ENCODE results near the gene CAPS2.

Gene CAPS2

GRCh38 chr12:75311369-75311768 lies 18.8 kb downstream of the CAPS2 start:
- no peak for DNase-seq (ENCODE audit: low read depth, low spot score)
- H3K4me3 ChIP-seq (ENCODE audit: low read length), result no peak overlapping the region

- H3K4me3 ChIP-seq (ENCODE audit: low read length), result no peak overlapping the region
- no peak for DNase-seq (ENCODE audit: low read depth, low spot score)
Measured at GRCh38 chr12:75308279-75308678, 21.8 kb downstream of the CAPS2 start.

- DNase-seq (ENCODE audit: low read depth, low spot score), result no peak
- no peak overlapping the region for H3K4me3 ChIP-seq (ENCODE audit: low read length)
Measured at GRCh38 chr12:75305412-75306332, 24.5 kb downstream of the CAPS2 start.

GRCh38 chr12:75302781-75303180 lies 27.3 kb downstream of the CAPS2 start:
- H3K4me3 ChIP-seq (ENCODE audit: low read length), result no peak overlapping the region
- DNase-seq (ENCODE audit: low read depth, low spot score), result no peak

DNA sequence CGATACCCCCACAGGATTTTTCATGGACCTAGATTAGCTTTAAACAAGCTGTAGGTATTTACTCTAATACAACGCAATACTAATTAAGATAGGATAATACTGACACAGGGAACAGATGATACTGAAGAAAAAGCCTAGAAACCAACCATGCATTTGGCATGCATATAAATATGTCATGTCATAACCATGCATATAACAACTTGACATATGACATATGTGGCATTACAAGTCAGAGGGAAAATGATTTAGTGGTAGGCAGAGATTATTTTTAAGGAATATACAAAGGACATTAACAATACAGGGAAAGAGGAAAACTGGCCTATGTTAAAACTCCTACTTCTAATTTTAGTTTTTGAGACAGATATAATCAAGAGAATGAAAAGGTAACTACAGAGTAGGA lies 27.9 kb downstream of the CAPS2 start:
- DNase-seq (ENCODE audit: low read depth, low spot score), result no peak
- H3K4me3 ChIP-seq (ENCODE audit: low read length), result no peak overlapping the region

DNA sequence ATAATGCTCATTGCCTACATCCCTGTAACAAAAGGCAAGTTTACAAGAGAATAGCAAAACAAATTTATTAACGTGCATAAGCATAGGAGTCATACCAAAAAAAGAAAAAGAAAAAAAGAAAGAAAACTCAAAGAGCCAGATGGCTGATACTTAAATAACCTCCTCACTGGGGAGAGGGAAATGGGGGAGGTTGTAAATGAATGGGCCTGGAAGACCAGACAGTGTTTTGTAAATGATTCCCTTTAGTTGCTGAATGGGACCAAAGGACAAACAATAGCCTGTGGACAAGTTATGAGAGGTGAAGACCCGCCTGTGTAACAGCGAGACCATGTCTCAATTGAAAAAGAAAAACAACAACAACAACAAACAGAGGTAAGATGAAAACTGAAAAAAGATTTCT lies 35.3 kb downstream of the CAPS2 start:
- DNase-seq (ENCODE audit: low read depth, low spot score), result no peak
- H3K4me3 ChIP-seq (ENCODE audit: low read length), result no peak overlapping the region

- no peak overlapping the region for H3K4me3 ChIP-seq (ENCODE audit: low read length)
- DNase-seq (ENCODE audit: low read depth, low spot score), result no peak
Measured at GRCh38 chr12:75294336-75294735, 35.8 kb downstream of the CAPS2 start.

DNA sequence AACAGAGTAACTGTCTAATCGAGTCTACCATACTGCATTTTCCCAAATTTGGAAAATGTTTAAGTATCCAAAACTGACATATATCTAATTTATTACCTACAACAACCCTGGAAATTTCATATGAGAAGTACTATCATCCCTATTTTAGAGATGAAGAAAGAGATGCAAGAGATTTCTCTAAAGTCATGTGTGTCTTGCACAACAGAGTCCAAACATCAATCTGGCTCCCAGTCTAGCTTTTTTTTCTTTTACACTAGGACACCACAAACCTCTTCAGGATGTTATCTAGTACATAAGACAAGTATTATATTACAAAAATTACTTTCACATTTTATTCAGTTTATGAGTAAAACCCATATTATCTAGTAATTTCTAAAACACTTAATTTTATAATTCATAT lies 39.1 kb downstream of the CAPS2 start:
- no peak for DNase-seq (ENCODE audit: low read depth, low spot score)
- H3K4me3 ChIP-seq (ENCODE audit: low read length), result no peak overlapping the region

GRCh38 chr12:75289753-75290152 lies 40.4 kb downstream of the CAPS2 start:
- DNase-seq (ENCODE audit: low read depth, low spot score), result peak; percentile 28
- H3K4me3 ChIP-seq (ENCODE audit: low read length), result no peak overlapping the region

DNA sequence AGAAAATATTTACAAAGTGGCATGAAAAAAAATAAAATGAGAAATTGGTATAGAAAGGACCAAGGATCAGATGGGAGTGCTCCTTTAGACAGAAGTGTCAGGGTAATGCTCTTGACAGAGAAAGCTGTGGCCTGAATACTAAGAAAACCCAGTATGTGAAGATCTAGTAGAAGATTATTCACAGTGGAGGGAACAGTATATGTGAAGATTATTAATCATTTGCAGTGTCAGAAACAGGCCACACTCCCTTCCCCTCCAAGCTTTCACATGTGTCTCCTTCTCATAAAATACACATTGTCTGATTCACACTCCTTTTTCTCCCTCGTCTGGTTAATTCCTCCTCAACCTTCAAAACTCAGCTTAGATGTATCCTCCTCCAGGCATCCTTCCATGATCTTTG lies 41.3 kb downstream of the CAPS2 start:
- DNase-seq (ENCODE audit: low read depth, low spot score), result no peak
- no peak overlapping the region for H3K4me3 ChIP-seq (ENCODE audit: low read length)

- DNase-seq (ENCODE audit: low read depth, low spot score), result no peak
- H3K4me3 ChIP-seq (ENCODE audit: low read length), result no peak overlapping the region
Measured at GRCh38 chr12:75275702-75276101, 54.4 kb downstream of the CAPS2 start.

DNA sequence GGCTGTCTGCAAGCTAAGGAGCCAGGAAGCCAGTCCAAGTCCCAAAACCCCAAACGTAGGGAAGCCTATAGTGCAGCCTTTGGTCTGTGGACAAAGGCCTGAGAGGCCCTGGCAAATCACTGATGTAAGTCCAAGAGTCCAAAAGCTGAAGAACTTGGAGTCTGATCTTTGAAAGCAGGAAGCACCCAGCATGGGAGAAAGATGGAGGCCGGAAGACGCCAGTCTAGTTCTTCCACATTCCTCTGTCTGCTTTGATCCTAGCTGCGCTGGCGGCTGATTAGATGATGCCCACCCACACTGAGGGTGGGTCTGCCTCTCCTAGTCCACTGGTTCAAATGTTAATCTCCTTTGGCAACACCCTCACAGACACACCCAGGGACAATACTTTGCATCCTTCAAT lies 58.5 kb downstream of the CAPS2 start:
- no peak overlapping the region for H3K4me3 ChIP-seq (ENCODE audit: low read length)
- DNase-seq (ENCODE audit: low read depth, low spot score), result no peak

- DNase-seq (ENCODE audit: low read depth, low spot score), result no peak
Measured at GRCh38 chr12:75270157-75270556, 60.0 kb downstream of the CAPS2 start.

GRCh38 chr12:75269209-75269608 lies 60.9 kb downstream of the CAPS2 start:
- H3K4me3 ChIP-seq (ENCODE audit: low read length), result no peak overlapping the region
- no peak for DNase-seq (ENCODE audit: low read depth, low spot score)

More at GRCh38 chr12:75270157-75270556, 60.0 kb downstream of the CAPS2 start:
- no peak overlapping the region for H3K4me3 ChIP-seq (ENCODE audit: low read length)

GRCh38 chr12:75260316-75260715 lies 69.8 kb downstream of the CAPS2 start:
- DNase-seq (ENCODE audit: low read depth, low spot score), result peak; percentile 83
- no peak overlapping the region for H3K4me3 ChIP-seq (ENCODE audit: low read length)

DNA sequence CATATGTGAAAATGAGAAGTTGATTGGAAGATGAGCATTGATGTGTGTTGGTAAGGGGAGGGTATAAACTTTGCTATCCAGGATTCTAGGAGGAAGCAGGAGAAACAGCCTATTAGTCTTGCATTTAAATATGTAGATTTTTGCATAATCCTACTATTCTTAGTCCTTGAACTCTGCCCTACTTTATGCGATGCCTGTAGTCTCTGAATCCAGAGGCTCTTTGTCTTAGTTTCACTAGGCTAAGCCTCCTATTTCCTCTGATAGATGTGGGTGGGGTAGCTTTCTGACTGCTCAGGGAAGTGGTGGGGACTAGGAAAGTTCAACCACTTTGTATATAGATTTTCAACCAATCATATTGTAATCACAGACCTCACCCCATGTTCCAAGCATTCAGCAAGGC lies 71.0 kb downstream of the CAPS2 start:
- H3K4me3 ChIP-seq (ENCODE audit: low read length), result no peak overlapping the region
- DNase-seq (ENCODE audit: low read depth, low spot score), result no peak

DNA sequence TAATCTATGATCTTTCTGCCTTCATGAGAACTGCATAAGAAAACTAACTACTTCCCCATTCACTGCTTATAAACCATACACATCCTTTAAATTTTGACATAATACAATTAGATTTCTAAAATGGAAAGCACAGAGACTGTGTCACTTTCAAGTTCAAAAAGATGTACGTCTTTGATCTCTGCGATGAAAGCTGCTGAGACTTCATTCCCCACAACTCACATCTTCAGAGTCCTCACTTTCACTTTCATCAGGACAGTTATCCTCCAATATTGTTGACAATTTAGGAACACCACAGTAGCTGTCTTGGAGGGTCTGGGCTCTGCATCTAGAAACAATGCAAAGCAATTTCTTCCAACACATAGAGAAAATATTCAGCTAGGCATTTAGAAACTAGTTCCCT lies 72.6 kb downstream of the CAPS2 start:
- no peak overlapping the region for H3K4me3 ChIP-seq (ENCODE audit: low read length)
- DNase-seq (ENCODE audit: low read depth, low spot score), result peak; percentile 82

- no peak overlapping the region for H3K4me3 ChIP-seq (ENCODE audit: low read length)
- no peak for DNase-seq (ENCODE audit: low read depth, low spot score)
Measured at GRCh38 chr12:75245108-75245507, 85.0 kb downstream of the CAPS2 start.

DNA sequence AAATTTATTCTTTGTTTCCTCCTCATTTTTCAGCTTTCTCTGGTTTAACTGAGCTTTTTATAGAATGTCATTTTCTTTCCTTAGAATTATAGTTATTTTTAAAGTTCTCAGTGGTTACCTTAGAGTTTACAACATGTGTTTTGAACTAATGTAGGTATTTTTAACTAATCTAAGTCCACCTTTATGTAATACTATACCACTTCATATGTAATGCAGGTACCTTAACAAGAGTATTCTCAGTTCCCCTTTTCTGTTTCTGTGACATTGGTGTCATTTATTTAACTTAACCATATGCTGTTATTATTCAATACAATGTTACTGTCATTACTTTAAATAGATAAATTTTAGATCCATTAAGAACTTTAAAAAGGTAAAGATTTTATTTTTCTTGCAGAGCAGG lies 90.1 kb downstream of the CAPS2 start:
- DNase-seq (ENCODE audit: low read depth, low spot score), result no peak
- H3K4me3 ChIP-seq (ENCODE audit: low read length), result no peak overlapping the region

DNA sequence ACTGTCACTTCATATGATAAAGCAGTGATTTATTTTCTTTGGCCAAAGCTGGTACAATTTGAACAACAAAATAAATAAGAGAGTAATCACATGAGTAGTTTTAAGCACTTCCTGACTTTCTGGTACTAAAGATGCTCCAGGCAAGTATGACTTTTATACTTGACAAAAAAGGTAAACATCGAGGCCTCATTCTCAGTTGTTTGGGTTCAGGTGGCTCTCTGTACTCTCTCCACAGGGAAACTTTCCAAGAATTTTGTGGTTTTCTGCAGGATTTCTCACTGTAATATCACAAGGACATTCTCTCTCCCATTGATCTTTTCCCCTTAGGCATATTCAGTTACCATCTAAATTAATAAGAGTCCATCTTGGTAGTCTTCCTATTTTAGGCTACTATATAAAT lies 93.9 kb downstream of the CAPS2 start:
- DNase-seq (ENCODE audit: low read depth, low spot score), result no peak
- no peak overlapping the region for H3K4me3 ChIP-seq (ENCODE audit: low read length)

- H3K4me3 ChIP-seq (ENCODE audit: low read length), result no peak overlapping the region
- no peak for DNase-seq (ENCODE audit: low read depth, low spot score)
Measured at GRCh38 chr12:75227132-75227531, 103.0 kb downstream of the CAPS2 start.
